CD4-positive, alpha-beta T cell treated with Interferon alpha-2 for 1 hour (primary cell): ENCODE results near the gene SERPINI1.

Source experiments
- DNase-seq, 2 donors: peaks; one replicate each; pipeline ENCODE4 v3.0.0-alpha.2; 2020 to 2022

The SERPINI1 gene

GRCh38 chr3:167736264-167736787 lies 805 bp downstream of the SERPINI1 start:
- no peak for DNase-seq

GRCh38 chr3:167736997-167737396 lies 1.5 kb downstream of the SERPINI1 start:
- no peak for DNase-seq

- DNase-seq, result no peak
Measured at GRCh38 chr3:167738037-167738436, 2.5 kb downstream of the SERPINI1 start.

GRCh38 chr3:167739190-167739810 lies 3.8 kb downstream of the SERPINI1 start:
- DNase-seq, result no peak

GRCh38 chr3:167740961-167741587 lies 5.6 kb downstream of the SERPINI1 start:
- DNase-seq, result peak; percentile 14 to 39

- no peak for DNase-seq
Measured at GRCh38 chr3:167742338-167742737, 6.8 kb downstream of the SERPINI1 start.

- no peak for DNase-seq
Measured at GRCh38 chr3:167743799-167744198, 8.3 kb downstream of the SERPINI1 start.

- no peak for DNase-seq
Measured at GRCh38 chr3:167749209-167749608, 13.7 kb downstream of the SERPINI1 start.

- no peak for DNase-seq
Measured at GRCh38 chr3:167749728-167750127, 14.2 kb downstream of the SERPINI1 start.

GRCh38 chr3:167750272-167750971 lies 14.9 kb downstream of the SERPINI1 start:
- DNase-seq, result peak; percentile 8 to 54

- DNase-seq, result no peak
Measured at GRCh38 chr3:167754049-167754448, 18.5 kb downstream of the SERPINI1 start.

GRCh38 chr3:167761302-167761701 lies 25.8 kb downstream of the SERPINI1 start:
- no peak for DNase-seq

GRCh38 chr3:167762296-167762695 lies 26.8 kb downstream of the SERPINI1 start:
- DNase-seq, result no peak

GRCh38 chr3:167772992-167773391 lies 37.5 kb downstream of the SERPINI1 start:
- DNase-seq, result no peak

- DNase-seq, result no peak
Measured at GRCh38 chr3:167773584-167773983, 38.1 kb downstream of the SERPINI1 start.

GRCh38 chr3:167776066-167776685 lies 40.7 kb downstream of the SERPINI1 start:
- no peak for DNase-seq

GRCh38 chr3:167777356-167777755 lies 41.8 kb downstream of the SERPINI1 start:
- no peak for DNase-seq

- DNase-seq, result no peak
Measured at GRCh38 chr3:167780214-167780883, 44.8 kb downstream of the SERPINI1 start.

GRCh38 chr3:167783781-167784180 lies 48.3 kb downstream of the SERPINI1 start:
- no peak for DNase-seq

GRCh38 chr3:167785790-167786189 lies 50.3 kb downstream of the SERPINI1 start:
- DNase-seq, result no peak

- no peak for DNase-seq
Measured at GRCh38 chr3:167787440-167787839, 51.9 kb downstream of the SERPINI1 start.

- DNase-seq, result no peak
Measured at GRCh38 chr3:167798443-167798842, 62.9 kb downstream of the SERPINI1 start.

GRCh38 chr3:167808910-167809309 lies 73.4 kb downstream of the SERPINI1 start:
- no peak for DNase-seq
